Dermis blood vessel endothelial cell (primary cell): ENCODE measurements around the gene MRTFA. TPM values are rescaled to one million over a fixed set of nuclear protein-coding genes. Genes with fewer than 3 reads are reported as not detected.
A peak's percentile ranks its signal among the peaks of the same experiment; 100 is the strongest.
"Not testable (repeated sequence)": the region's sequence is repeated elsewhere in the genome, so short reads cannot be mapped to it uniquely, and the experiment has no call there.

Source experiments
- DNase-seq: peaks from one replicate; pipeline ENCODE4 v3.0.0; 2010
- total RNA-seq: library from RNA; depleted of rRNA; stranded (reverse); fragments of >200 nt; gene quantifications from 2 replicates; pipeline ENCODE4 v1.2.3, GENCODE V29; 2014

MRTFA gene
- total RNA-seq, 1 donor from 2014 or later: 41.4 TPM

DNA sequence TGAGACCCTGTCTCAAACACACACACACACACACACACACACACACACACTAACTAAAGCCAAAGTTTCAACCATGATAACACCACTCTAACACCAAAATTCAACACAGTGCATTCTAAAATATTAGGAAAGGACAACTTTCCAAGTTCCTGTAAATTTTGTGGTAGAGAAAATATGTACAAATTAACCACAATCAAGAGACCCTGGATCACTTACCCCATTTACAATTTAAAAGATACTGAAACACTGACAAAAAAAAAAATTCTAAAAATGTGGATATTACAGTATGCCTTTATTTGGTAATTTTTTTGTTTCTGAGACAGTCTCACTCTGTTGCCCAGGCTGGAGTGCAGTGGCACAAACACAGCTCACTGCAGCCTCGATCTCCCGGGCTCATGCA is 9.7 kb downstream of the MRTFA start:
- DNase-seq: no peak

- DNase-seq: not testable (repeated sequence)
Observed at GRCh38 chr22:40625794-40626193, 10.7 kb downstream of the MRTFA start.

GRCh38 chr22:40625281-40625680 is 11.2 kb downstream of the MRTFA start:
- not testable (repeated sequence) for DNase-seq

DNA sequence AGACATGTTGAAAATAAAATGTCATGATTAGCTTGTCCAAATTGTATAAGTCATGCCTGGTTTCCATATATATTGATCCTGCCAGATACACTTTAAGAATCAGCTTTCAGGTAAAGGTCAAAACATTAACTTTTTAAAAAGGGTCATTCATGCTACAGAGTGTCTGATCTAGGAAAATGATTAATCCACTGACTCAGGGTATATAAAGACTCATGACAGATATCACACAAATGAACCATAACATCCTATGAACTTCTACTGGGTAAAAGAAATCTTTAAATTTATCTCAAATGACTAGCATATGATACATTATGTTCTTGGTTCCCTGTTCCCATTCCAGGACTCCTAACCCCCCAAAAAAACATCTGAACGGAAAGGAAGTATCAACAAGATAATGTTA is 11.7 kb downstream of the MRTFA start:
- no peak for DNase-seq

DNA sequence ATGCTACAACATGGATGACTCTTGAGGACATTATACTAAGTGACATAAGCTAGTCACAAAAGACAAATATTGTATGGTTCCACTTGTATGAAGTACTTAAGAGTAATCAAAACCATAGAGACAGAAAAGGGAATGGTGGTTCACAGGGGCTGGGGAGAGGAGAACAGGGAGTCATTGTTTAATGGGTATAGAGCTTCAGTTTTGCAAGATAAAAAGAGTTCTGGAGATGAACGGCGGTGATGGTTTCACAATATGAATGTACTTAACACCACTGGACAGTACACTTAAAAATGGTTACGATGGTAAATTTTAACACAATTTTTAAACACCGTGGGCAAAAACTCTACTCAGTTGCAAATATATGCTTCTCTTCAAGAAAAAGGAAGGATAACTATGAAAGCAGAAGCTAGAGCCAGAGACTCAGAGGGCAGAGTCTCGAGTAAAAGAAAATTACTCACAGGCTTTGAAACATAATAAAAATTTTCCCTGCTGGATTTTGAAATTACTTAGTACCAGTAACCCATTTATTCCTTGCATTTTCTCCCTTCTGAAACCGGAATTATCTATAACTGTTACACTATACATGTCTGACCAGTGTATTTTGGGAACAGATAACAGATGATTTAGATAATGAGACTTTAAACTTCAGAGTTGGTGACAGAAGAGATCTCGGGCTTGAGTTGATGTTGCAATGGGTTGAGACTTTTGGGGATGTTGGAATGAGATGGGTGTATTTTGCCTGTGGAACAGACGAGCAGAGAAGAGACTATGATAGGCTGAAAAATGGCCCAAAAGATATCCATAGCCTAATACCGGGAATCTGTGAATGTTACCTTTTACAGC is 15.0 kb downstream of the MRTFA start:
- DNase-seq: no peak

- peak; percentile 19 for DNase-seq
Observed at GRCh38 chr22:40620464-40621046, 16.0 kb downstream of the MRTFA start.

DNA sequence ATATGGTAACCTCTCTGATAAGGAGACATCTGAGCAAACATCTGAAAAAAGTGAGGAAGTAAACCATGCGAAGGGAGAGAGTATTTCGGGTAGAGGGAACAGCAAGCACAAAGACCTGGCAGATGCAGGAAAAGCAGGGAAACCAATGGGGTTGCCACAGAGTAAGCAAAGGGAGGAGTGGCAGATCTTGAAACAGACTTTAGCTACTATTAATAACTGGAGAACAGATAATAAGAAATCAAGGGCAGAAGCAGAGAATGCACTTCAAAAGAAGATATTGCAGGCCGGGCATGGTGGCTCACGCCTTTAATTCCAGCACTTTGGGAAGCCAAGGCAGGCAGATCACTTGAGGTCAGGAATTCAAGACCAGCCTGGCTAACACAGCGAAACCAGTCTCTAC is 18.1 kb downstream of the MRTFA start:
- no peak for DNase-seq

DNA sequence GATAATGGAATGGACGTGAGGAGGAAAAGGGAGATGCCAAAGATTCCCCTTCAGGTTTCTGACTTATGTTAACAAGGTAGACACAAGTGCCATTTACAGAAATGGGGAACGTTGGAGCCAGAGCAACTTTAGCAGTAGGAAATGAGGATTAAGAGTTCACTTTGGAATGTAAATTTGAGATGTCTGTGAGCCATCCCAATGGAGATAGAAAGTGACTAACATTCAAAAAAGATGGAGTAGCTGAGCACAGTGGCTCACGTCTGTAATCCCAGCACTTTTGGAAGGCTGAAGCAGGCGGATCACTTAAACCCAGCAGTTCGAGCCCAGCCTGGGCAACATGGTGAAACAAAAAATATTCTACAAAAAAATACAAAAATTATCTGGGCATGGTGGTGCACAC is 19.9 kb downstream of the MRTFA start:
- DNase-seq: no peak

- DNase-seq: no peak
Observed at GRCh38 chr22:40613067-40613466, 23.5 kb downstream of the MRTFA start.

- no peak for DNase-seq
Observed at GRCh38 chr22:40612291-40612751, 24.2 kb downstream of the MRTFA start.

GRCh38 chr22:40611606-40612005 is 24.9 kb downstream of the MRTFA start:
- no peak for DNase-seq

GRCh38 chr22:40610329-40610850 is 26.1 kb downstream of the MRTFA start:
- peak; percentile 17 for DNase-seq

DNA sequence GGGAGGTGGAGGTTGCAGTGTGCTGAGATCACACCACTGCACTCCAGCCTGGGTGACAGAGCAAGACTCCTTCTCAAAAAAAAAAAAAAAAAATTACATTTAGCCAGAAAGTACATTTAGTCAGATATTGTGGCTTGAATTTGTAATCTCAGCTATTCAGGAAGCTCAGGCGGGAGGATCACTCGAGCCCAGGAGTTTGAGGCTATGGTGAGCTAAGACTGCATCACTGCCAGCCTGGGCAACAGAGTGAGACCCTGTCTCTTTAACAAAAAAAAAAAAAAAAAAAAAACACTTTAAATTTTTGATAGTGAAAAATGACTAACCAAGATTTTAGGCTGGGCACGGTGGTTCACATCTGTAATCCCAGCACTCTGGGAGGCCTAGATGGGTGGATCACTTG is 27.3 kb downstream of the MRTFA start:
- no peak for DNase-seq

- no peak for DNase-seq
Observed at GRCh38 chr22:40607506-40607905, 29.0 kb downstream of the MRTFA start.

DNA sequence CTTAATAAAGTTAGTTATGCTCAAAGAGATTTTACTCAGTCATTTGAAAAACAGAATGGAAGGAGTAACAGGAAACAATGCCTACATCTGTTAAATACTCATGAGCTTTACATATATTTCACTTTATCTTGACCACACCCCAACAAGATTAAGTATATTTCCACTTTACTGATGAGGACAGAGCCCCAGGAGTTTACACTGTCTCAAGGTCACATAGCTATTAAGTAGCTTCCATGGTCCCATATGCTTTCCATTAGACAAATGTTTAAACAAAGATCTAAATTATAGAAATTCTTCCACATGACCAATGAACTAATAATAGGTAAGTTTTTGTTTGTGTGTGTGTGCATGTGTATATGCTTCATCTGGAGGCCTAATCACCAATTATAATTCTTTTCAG is 30.2 kb downstream of the MRTFA start:
- no peak for DNase-seq

- DNase-seq: peak; percentile 10
Observed at GRCh38 chr22:40605761-40606160, 30.8 kb downstream of the MRTFA start.

GRCh38 chr22:40603088-40603605 is 33.4 kb downstream of the MRTFA start:
- peak; percentile 65 for DNase-seq

DNA sequence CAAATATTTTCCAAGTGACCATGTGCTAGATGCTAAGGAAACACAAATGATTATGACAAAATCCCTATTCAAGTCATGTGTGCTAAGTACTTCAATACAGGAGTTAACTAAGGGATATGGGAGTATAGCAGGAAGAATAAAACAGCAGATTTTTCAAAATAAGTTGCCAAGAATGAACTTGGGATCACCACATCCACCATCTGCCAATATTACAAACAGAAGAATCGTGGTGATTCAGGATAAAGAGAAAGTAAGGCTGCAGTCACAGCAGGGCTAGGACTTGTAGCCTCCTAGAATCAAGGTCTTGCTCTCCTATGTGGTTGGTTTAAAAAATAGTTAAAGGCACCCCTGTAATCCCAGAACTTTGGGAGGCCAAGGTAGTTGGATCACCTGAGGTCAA is 34.3 kb downstream of the MRTFA start:
- no peak for DNase-seq

GRCh38 chr22:40599731-40600130 is 36.8 kb downstream of the MRTFA start:
- no peak for DNase-seq

DNA sequence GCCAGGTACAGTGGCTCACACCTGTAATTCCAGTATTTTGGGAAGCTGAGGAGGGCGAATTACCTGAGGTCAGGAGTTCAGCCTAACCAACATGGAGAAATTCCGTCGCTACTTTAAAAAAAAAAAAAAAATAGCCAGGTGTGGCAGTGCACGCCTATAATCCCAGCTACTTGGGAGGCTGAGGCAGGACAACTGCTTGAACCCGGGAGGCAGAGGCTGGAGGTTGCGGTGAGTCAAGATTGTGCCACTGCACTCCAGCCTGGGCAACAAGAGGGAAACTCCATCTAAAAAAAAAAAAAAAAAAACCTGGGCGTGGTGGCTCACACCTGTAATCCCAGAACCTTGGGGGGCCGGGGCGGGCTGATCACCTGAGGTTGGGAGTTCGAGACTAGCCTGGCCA is 37.8 kb downstream of the MRTFA start:
- DNase-seq: not testable (repeated sequence)

GRCh38 chr22:40597526-40598430 is 38.7 kb downstream of the MRTFA start:
- DNase-seq: no peak

GRCh38 chr22:40595497-40596234 is 40.9 kb downstream of the MRTFA start:
- no peak for DNase-seq
